ENCODE results near the gene STIP1. TPM values are rescaled to one million over a fixed set of nuclear protein-coding genes. Genes with fewer than 3 reads are reported as not detected.

The STIP1 gene
- total RNA-seq, 1 donor from 2014 or later: 110 TPM

GRCh38 chr11:64176751-64177150 is 9.2 kb upstream of the STIP1 start:
- H3K27me3 ChIP-seq: no peaks in the 10 kb centered on the region
- no peak for DNase-seq
- no peak overlapping the region for H3K27ac ChIP-seq
- intact Hi-C loops (cut with DNase I): no loop called here
- H3K4me3 ChIP-seq: no peak overlapping the region
- no peaks in the 10 kb centered on the region for H3K9me3 ChIP-seq
- no peak for ATAC-seq
- no peaks in the 10 kb centered on the region for H3K36me3 ChIP-seq
- peaks cover 12% of the 10 kb centered on the region for H3K4me1 ChIP-seq
- TF ChIP-seq CTCF (IDR thresholded peaks at IDR 0.05): no peak

- H3K9me3 ChIP-seq: no peaks in the 10 kb centered on the region
- H3K27ac ChIP-seq: no peak overlapping the region
- H3K4me3 ChIP-seq: no peak overlapping the region
- DNase-seq: no peak
- no peaks in the 10 kb centered on the region for H3K36me3 ChIP-seq
- H3K27me3 ChIP-seq: no peaks in the 10 kb centered on the region
- TF ChIP-seq CTCF (IDR thresholded peaks at IDR 0.05): no peak
- H3K4me1 ChIP-seq: peaks cover 17% of the 10 kb centered on the region
- intact Hi-C loops (cut with DNase I): no loop called here
- no peak for ATAC-seq
These were observed 7.8 kb upstream of the STIP1 start for GRCh38 chr11:64178203-64178602.

- no peak overlapping the region for H3K27ac ChIP-seq
- no peaks in the 10 kb centered on the region for H3K36me3 ChIP-seq
- H3K4me3 ChIP-seq: no peak overlapping the region
- ATAC-seq (no peak), DNase-seq (no peak)
- no peak for TF ChIP-seq CTCF (IDR thresholded peaks at IDR 0.05)
- H3K27me3 ChIP-seq: no peaks in the 10 kb centered on the region
- no peaks in the 10 kb centered on the region for H3K9me3 ChIP-seq
- intact Hi-C loops (cut with DNase I): no loop called here
- peaks cover 25% of the 10 kb centered on the region for H3K4me1 ChIP-seq
These were observed 6.9 kb upstream of the STIP1 start for GRCh38 chr11:64178951-64179639.

- no peak for ATAC-seq
- peaks cover 34% of the 10 kb centered on the region for H3K4me1 ChIP-seq
- no peak for TF ChIP-seq CTCF (IDR thresholded peaks at IDR 0.05)
- H3K9me3 ChIP-seq: no peaks in the 10 kb centered on the region
- intact Hi-C loops (cut with DNase I): no loop called here
- H3K4me3 ChIP-seq: peak overlapping the region; percentile 24
- H3K36me3 ChIP-seq: no peaks in the 10 kb centered on the region
- no peaks in the 10 kb centered on the region for H3K27me3 ChIP-seq
- H3K27ac ChIP-seq: peak overlapping the region; percentile 61
- no peak for DNase-seq
These were observed 5.1 kb upstream of the STIP1 start for GRCh38 chr11:64180891-64181290.

GRCh38 chr11:64181506-64182411 is 4.2 kb upstream of the STIP1 start:
- peaks cover 34% of the 10 kb centered on the region for H3K4me1 ChIP-seq
- intact Hi-C loops (cut with DNase I): no loop called here
- H3K4me3 ChIP-seq: peak overlapping the region; percentile 24
- peak overlapping the region; percentile 61 for H3K27ac ChIP-seq
- no peaks in the 10 kb centered on the region for H3K9me3 ChIP-seq
- no peaks in the 10 kb centered on the region for H3K27me3 ChIP-seq
- H3K36me3 ChIP-seq: no peaks in the 10 kb centered on the region
- DNase-seq (peak; percentile 93), ATAC-seq (peak; percentile 60)
- TF ChIP-seq CTCF (IDR thresholded peaks at IDR 0.05): no peak

Data from upper lobe of right lung (tissue), 1 donor.